ENCODE results near the gene TEP1. TPM values are rescaled to one million over a fixed set of nuclear protein-coding genes. Genes with fewer than 3 reads are reported as not detected.

TEP1 gene
- total and polyA plus RNA-seq, 10 of the 15 experiments (the other 5 are each of a cell fraction or from before 2014, with no cell fraction given), result 3.3 to 29.7 (median 16.8) TPM

DNA sequence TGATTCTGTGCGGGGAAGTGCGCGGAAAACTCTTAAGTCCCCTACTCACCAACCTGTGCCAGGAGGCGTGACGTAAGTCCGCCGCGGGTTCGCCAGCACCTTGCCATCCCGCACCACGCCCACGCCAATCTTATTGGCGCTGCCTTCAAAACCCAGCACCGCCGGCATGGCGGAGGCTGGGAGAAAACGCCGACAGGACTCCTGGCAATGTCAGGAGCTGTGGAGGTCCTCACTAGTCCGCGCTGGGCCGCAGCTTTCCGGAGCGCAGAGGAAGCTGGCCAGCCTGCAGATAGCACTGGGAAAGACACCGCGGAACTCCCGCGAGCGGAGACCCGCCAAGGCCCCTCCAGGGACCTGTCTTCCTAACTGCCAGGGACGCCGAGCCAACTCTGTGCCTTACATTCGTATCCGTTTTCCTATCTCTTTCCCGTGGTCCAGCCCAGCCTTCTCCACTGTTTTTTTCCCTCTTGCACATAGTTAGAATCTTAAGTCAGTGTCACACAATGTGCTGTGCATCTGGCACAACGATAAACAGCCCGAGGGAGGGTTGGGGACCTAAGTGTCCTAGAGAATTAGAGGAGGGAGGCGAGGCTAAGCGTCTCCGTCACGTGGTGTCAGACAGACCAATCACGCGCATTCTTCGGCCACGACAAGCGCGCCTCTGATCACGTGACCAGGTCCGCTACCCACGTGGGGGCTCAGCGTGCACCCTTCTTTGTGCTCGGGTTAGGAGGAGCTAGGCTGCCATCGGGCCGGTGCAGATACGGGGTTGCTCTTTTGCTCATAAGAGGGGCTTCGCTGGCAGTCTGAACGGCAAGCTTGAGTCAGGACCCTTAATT lies 41.4 kb upstream of the TEP1 start, which contains the start of the genes APEX1 and OSGEP (continued):
- TF ChIP-seq MTA2 (IDR thresholded peaks at IDR 0.05; ENCODE audit: low read depth), result peak; percentile 34; the same call in 1 of the 2 replicates
- peak; percentile 19; the same call in 1 of the 2 replicates for TF ChIP-seq CBX5 (IDR thresholded peaks at IDR 0.05; ENCODE audit: low read depth)
- TF ChIP-seq RCOR1 (conservative IDR thresholded peaks at IDR 0.05; ENCODE audit: low read depth, low read length), result no peak
- TF ChIP-seq MEF2B (IDR thresholded peaks at IDR 0.05; ENCODE audit: partially characterized antibody, poor library complexity, severe bottlenecking), result peak; percentile 91
- TF ChIP-seq BHLHE40 (IDR thresholded peaks at IDR 0.05; ENCODE audit: borderline replicate concordance in 1 of 2, low read depth in 2 of 2, low read length in 1 of 2), result peak; percentile 78 to 99
- TF ChIP-seq, protein P1, sequence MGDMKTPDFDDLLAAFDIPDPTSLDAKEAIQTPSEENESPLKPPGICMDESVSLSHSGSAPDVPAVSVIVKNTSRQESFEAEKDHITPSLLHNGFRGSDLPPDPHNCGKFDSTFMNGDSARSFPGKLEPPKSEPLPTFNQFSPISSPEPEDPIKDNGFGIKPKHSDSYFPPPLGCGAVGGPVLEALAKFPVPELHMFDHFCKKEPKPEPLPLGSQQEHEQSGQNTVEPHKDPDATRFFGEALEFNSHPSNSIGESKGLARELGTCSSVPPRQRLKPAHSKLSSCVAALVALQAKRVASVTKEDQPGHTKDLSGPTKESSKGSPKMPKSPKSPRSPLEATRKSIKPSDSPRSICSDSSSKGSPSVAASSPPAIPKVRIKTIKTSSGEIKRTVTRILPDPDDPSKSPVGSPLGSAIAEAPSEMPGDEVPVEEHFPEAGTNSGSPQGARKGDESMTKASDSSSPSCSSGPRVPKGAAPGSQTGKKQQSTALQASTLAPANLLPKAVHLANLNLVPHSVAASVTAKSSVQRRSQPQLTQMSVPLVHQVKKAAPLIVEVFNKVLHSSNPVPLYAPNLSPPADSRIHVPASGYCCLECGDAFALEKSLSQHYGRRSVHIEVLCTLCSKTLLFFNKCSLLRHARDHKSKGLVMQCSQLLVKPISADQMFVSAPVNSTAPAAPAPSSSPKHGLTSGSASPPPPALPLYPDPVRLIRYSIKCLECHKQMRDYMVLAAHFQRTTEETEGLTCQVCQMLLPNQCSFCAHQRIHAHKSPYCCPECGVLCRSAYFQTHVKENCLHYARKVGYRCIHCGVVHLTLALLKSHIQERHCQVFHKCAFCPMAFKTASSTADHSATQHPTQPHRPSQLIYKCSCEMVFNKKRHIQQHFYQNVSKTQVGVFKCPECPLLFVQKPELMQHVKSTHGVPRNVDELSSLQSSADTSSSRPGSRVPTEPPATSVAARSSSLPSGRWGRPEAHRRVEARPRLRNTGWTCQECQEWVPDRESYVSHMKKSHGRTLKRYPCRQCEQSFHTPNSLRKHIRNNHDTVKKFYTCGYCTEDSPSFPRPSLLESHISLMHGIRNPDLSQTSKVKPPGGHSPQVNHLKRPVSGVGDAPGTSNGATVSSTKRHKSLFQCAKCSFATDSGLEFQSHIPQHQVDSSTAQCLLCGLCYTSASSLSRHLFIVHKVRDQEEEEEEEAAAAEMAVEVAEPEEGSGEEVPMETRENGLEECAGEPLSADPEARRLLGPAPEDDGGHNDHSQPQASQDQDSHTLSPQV (IDR thresholded peaks at IDR 0.05), result peak; percentile 60; the same call in 1 of the 2 replicates
- TF ChIP-seq NFYB (IDR thresholded peaks at IDR 0.05; ENCODE audit: insufficient read depth, low read depth, low read length), result peak; percentile 86
- peak; percentile 53 for TF ChIP-seq KLF5 (IDR thresholded peaks at IDR 0.05; ENCODE audit: partially characterized antibody)
- TF ChIP-seq, protein P2, sequence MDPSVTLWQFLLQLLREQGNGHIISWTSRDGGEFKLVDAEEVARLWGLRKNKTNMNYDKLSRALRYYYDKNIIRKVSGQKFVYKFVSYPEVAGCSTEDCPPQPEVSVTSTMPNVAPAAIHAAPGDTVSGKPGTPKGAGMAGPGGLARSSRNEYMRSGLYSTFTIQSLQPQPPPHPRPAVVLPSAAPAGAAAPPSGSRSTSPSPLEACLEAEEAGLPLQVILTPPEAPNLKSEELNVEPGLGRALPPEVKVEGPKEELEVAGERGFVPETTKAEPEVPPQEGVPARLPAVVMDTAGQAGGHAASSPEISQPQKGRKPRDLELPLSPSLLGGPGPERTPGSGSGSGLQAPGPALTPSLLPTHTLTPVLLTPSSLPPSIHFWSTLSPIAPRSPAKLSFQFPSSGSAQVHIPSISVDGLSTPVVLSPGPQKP (IDR thresholded peaks at IDR 0.05; ENCODE audit: low read depth, low read length), result no peak
- TF ChIP-seq, protein P3, sequence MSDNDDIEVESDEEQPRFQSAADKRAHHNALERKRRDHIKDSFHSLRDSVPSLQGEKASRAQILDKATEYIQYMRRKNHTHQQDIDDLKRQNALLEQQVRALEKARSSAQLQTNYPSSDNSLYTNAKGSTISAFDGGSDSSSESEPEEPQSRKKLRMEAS (IDR thresholded peaks at IDR 0.05; ENCODE audit: low read depth, low read length), result peak; percentile 99
- peak; percentile 93 for TF ChIP-seq POLR2A (IDR thresholded peaks at IDR 0.05; ENCODE audit: low read depth, low read length)
- TF ChIP-seq TBL1XR1 (IDR thresholded peaks at IDR 0.05; ENCODE audit: low read depth, low read length), result no peak
- peak; percentile 97 for TF ChIP-seq SMAD5 (IDR thresholded peaks at IDR 0.05; ENCODE audit: low read depth)
- TF ChIP-seq SMAD1 (IDR thresholded peaks at IDR 0.05; ENCODE audit: low read depth, partially characterized antibody), result no peak
- no peak for TF ChIP-seq KDM1A (IDR thresholded peaks at IDR 0.05; ENCODE audit: borderline replicate concordance)
- no peak for TF ChIP-seq TCF3 (IDR thresholded peaks at IDR 0.05; ENCODE audit: borderline replicate concordance, insufficient read depth, low read depth, low read length)
- TF ChIP-seq ZZZ3 (IDR thresholded peaks at IDR 0.05; ENCODE audit: control insufficient read depth, insufficient read length, low read depth), result no peak
- TF ChIP-seq, protein P4, sequence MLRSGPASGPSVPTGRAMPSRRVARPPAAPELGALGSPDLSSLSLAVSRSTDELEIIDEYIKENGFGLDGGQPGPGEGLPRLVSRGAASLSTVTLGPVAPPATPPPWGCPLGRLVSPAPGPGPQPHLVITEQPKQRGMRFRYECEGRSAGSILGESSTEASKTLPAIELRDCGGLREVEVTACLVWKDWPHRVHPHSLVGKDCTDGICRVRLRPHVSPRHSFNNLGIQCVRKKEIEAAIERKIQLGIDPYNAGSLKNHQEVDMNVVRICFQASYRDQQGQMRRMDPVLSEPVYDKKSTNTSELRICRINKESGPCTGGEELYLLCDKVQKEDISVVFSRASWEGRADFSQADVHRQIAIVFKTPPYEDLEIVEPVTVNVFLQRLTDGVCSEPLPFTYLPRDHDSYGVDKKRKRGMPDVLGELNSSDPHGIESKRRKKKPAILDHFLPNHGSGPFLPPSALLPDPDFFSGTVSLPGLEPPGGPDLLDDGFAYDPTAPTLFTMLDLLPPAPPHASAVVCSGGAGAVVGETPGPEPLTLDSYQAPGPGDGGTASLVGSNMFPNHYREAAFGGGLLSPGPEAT (IDR thresholded peaks at IDR 0.05; ENCODE audit: low read depth), result peak; percentile 89
- peak in 1 of 2 experiments; percentile 63; a peak in 2 of 4 replicates for TF ChIP-seq EP300 (IDR thresholded peaks at IDR 0.05; ENCODE audit: borderline replicate concordance in 1 of 2, control insufficient read depth in 1 of 2, low read depth in 2 of 2, low read length in 2 of 2)
- TF ChIP-seq TCF7 (IDR thresholded peaks at IDR 0.05; ENCODE audit: borderline replicate concordance), result 0 out of 2 replicates have a peak, but pooled peaks have one; percentile 0
- 0 out of 2 replicates have a peak, but pooled peaks have one; percentile 95 for TF ChIP-seq WRNIP1 (IDR thresholded peaks at IDR 0.05; ENCODE audit: borderline replicate concordance, low read depth, low read length)
- no peak; the same call in none of the 2 replicates for TF ChIP-seq ZNF207 (IDR thresholded peaks at IDR 0.05; ENCODE audit: borderline replicate concordance)
